ENCODE results near the gene NPRL2.

NPRL2 gene
- 37.6 to 52.5 (median 49.4) reads per million in 4 donors for total RNA-seq

GRCh38 chr3:50350527-50351322, at the start of gene NPRL2, which contains the start of gene CYB561D2:
NPRL2 (minus strand) TSS chr3:50350775; CDS start chr3:50350652, 123 bp downstream.
CYB561D2 (plus strand) TSS chr3:50350862; CDS start chr3:50351434, 572 bp downstream.
- DNase-seq: peak; percentile 98 to 99 (median 99)

- DNase-seq: no peak
Measured at GRCh38 chr3:50396502-50396901, 45.9 kb upstream of the NPRL2 start.

- DNase-seq: no peak
Measured at GRCh38 chr3:50395070-50395860, 44.7 kb upstream of the NPRL2 start.

DNA sequence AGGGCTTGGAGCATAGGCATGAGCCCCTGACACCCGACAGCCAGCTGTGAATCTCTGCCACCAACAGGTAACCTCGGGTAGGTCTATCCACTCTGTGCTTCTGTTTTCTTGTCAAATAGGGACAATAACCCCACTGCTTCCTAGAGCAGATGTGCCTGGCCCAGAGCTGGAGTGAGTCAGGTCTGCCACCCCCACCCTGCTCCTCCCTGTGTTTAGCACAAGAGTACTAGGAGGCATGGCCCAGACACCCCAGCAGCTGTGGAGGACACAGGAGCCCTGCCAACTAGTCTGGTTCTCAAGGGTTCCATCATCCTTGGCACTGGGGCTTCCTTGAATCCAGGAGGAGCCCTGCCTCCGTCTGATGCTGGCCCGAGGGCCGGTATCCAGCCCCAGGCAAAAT, 42.5 kb upstream of the NPRL2 start:
- DNase-seq: no peak

DNA sequence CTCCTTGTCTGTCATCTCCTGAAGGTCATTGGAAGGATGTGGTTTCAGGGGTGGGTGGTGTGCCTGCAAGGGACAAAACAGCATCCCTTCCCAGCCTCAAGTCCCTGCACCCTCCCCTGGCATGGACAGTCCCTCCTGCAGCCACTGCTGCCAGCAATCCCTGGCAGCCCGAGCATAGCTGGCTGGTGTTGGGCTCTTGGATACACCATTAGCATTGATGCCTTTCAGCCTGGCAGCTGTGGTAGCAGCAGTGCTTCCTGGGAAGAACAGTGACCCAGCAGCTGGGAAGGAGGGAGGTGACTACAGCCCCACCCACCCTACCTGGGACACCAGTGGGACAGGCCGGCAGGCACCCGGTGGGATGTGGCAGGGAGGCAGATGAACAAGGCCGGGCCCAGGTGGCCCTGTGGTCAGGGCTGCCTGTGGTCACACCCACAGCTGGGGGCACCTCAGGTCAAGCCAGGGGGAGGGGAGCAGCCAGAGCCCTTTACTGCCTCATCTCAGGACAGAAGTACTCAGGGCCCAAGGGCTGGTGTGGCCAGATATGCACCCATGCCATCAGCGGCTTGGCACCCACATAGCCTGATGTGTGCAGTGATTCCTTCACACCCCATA, 41.6 kb upstream of the NPRL2 start:
- DNase-seq: no peak

DNA sequence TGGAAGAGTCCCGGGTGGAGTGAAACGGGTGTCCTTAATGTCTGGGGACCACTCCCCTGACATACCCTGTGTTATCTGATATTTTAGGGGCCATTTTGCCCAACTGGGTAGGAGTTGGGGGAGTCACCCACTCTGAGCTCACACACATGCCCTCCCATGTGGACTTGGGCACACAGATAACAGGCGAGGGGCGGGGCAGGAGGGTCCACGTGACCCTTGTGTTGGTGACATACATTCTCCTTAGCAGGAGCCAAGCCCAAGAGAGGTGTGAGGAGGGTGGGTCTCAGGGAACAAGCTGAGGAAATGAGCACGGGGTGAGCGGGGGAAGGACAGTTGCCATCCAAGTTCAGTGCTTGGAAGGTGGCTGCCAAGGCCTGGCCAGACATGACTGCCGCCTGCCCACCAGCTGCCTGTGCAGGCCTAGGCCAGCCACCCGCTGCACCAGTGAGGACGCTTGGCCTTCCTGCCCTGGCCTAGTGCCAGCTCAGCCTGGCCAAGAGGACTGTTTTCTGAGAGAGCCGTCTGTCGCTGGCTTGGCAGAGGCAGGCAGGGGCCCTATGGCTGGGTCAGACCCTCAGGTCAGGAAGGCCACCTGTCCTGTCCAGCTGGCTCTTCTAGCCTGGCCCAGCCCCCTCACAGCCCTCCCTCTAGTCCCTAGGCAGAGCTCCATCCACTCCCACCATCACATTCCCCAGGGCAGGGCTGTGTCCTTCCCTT, 40.1 kb upstream of the NPRL2 start:
- DNase-seq: no peak

DNA sequence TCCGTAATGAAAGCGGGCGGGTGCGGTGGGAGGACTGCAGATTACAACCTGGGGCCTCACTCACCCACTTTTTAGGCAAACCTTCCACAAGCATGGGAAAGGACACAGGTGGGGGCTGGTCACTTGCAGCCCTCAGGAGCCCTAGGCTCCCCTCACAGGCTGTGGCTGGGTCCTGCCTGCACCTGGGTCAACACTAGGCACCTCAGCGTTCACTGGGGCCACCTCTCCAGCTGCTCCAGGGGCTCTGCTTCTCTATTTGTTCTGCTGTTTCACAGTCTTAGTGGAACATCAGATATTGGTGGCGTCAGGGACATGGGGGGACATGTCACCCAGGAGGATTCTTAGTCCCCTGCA, 38.8 kb upstream of the NPRL2 start:
- no peak for DNase-seq

DNA sequence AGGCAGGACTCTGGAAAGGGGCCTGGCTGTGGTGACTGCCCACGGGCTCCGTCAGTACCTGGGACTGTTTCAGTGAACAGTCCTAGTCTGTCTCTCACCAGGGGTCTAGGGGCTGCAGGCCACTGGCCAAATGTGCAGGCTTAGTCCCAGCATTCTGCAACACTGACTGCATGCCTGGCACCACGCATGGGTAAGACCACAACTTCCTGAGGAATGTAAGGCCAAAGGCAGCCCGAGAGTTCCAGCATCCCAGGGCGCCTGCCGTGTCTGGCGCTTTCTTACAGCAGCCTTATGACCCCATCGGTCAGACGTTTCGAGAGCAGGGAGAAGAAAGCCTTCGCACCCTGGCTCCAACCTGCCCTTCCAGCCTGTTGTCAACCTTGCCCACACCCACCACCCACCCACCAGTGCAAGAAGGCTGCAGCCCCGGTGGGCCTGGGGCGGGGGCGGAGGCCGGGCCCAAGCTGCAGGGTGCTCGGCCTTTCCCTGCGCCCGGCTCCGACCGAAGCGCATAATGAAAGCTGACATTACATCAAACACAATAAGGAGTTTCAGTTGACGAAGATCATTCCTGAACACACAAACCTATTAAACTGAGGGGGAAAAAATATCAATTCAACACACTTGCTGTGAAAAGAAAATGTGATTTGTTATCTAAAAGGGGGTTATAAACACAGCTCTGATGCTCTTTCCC, 38.3 kb upstream of the NPRL2 start:
- no peak for DNase-seq

DNA sequence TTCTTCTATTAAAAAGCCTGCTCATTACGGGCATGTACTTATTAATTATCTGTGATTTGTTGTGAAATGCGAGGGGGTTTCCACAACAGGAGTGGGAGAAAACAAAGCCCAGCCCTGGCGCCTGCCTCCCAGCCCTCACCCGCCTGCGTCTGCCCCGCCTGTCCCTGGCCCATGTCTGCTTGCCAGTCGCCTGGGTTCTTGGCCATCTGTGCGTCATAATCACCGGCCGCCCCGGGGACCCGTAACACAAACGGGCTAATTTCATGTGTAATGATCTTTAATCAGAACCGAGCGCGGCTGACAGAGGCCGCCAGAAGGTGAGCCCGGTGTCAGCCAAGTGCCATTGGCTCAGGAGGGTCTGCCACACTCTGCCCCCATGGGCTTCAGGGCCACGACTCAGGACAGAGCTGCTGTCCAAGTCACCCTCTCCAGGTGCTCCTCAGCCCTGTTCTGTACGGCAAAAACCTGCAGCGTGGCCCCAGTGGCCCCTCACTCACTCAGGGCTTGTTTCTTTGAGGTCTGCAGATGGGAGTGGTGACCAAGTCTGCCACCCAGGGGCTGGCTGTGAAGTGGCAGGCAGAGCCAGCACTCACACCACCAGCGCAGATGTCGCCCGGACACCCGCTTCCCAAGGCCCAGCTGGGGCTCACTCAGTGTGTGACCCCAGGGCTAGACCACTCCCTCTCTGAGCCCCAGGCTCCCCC, 37.6 kb upstream of the NPRL2 start:
- no peak for DNase-seq

GRCh38 chr3:50385754-50386153, 35.2 kb upstream of the NPRL2 start:
- DNase-seq: no peak

DNA sequence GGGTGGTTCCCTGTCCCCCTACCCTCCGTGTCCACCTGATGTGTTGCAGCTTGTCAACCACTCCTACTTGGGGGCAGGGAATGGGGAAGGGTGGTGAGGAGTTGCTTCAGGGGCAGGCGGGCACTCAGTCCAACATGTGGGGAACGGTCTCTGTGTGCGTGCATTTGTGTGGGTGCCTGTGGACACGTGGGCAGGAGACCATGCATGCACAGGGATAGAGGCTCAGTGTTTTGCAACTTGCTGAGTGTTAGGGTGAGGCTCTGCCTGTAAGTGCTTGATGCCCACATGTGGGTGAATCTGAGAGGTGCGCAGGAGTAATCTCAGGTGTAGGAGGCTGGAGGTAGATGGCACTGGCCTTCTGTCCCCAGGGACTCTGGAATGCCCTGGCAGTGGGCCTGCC, 33.2 kb upstream of the NPRL2 start:
- DNase-seq: no peak

DNA sequence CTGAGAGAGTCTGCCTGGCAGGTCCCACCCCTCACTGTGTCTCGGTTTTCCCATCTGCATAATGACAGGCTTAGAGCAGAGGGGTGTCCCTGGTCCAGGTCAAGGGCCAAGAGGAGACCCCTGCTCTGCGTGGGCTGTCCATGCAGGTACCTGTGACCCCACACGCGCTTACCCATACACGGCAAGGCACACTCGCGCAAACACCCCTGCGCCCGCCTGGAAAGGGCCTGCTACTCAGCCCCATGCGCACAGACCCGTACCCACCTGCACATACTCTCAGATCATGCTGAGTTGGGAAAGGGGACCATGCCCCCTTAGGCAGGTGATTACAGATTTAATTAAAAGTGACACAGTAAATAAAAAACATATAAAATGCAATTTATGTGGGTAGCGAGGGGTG, 32.1 kb upstream of the NPRL2 start:
- no peak for DNase-seq

DNA sequence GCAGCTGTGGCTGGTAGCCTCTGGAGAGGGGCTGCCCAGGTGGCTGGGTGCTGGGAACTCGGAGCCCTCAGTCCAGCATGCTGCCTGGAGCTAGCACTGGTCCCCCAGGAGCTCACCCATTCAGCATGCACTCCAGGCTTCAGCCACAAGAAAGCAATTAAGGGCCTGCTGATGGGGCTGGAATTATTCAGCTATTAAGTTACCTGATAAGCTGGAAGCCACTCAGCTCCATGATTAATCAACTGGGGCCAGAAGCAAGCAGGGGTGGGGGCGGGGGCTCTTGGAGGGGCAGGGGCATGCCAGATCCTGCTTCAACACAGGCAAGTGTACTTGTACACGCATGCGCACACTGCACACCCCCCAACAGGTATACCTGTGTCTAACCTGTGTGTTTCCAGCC, 30.8 kb upstream of the NPRL2 start:
- DNase-seq: no peak

DNA sequence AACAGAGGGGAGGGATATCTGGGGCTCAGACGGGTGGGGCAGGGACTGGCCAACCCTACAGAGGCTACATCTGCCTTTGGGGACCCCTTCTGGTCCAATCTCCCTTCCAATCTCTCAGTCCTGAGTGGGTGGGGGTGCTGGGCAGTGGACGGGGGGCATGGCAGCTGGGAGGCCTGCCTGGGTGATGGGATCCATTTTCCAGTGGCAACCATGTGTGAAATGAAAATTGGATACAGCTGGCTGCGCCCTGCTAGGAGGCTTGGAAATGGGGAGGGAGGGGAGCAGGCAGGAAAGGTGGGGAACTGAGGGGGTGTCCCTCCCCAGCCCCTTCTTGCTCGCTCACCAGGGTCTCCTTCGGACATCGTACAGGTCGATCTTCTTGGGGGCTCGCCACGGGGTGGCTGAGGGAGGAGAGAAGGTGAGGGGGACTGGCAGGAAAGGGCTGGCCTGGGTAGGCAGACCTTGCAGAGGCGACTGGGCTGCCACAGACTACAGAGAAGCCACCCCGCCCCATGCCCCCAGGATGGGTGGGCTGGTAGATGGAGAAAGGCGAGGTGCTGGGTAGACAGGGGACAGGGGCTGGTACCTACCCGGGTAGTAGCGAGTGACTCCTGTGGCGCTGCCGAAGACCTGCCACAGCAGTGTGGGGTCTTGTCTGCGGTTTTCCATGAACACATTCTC, 30.0 kb upstream of the NPRL2 start:
- no peak for DNase-seq

DNA sequence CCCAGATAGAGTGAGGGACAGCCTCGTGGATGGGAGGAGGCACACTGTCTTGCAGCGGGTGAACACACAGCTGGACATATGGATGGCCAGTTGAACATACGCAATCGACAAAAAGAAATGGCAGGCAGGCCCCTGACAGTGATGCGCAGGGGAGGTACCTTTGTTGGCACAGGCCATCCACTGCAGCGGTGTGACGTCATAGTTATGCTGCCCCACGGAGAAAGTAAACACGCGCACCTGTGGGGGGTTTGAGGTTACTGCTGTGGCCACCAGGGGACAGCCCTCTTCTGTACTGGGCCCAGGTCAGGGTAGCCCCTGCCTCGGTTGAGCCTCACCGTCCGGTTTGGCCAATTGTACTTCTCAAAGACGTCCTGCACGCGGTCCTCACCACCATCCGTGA, 28.2 kb upstream of the NPRL2 start:
- DNase-seq: no peak

- no peak for DNase-seq
Measured at GRCh38 chr3:50378024-50378423, 27.4 kb upstream of the NPRL2 start.

GRCh38 chr3:50375258-50375931, 24.8 kb upstream of the NPRL2 start:
- no peak for DNase-seq

DNA sequence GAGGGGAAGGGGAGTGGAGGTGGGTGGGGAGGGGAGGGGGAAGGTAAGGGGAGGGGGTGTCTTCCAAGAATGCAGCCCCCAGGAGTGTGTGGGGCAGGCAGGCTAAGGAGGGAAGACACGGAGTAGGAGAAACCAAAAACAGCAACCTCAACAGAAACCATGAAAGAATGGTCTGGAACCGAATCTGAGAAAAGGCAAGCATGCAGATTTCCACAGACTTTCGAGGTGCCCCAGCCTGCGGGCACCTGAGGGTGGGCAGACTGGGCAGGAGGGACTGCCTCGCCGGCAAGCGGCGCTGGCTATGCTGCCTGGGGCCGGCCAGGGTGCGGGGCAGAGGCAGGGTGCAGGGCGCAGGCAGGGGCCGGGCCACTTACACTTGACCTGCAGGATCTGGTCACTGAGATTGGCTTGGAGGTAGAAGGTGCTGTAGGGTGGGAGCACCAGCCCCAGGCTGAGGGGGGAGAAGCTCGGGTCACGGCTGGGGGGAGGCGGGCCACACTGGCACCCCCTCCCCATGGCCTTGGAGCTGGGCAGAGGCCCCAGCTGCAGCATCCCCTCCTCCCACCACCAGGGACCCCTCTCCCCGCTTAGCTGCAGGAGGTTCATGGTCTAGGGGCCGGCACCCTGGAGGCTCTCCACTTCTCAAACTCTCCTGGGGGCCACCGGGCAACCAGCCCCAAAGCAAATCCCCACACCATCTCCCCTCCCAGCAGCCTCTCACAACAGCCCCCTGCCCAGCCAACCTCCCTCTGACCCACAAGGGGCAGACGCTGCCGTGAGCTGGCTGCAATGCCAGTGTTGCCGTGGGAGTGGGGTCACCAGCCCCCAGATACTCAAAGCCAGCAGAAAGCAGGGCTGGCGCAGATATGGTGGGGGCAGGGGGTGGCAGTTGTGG, 24.0 kb upstream of the NPRL2 start:
- no peak for DNase-seq
